Measurements from ENCODE around the gene B4GALT3. TPM values are rescaled to one million over a fixed set of nuclear protein-coding genes. Genes with fewer than 3 reads are reported as not detected.

The B4GALT3 gene
- total RNA-seq, 1 donor from 2014 or later, result 44.0 TPM

DNA sequence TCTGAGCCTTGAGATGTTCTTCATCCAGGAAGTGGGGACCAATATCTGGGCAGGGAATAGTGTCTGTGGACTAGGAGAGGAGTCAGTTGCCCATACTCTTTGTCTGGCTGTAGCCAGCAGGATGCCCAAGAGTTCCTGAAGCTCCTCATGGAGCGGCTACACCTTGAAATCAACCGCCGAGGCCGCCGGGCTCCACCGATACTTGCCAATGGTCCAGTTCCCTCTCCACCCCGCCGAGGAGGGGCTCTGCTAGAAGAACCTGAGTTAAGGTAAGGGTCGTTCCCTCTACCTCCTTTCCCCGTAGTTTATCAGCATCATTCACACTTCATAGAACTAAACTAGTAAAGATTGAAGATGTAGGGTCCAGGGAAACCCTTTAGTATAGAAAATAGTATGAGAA is 14.5 kb downstream of the B4GALT3 start:
- Mint-ChIP-seq H3K9me3 (ENCODE audit: unreplicated experiment) (no peaks in the 10 kb centered on the region), H3K27me3 (ENCODE audit: unreplicated experiment) (peaks cover 21% of the 10 kb centered on the region), H3K36me3 (ENCODE audit: low read depth, unreplicated experiment) (peaks cover 30% of the 10 kb centered on the region), H3K27ac (ENCODE audit: unreplicated experiment) (peak overlapping the region; percentile 75), H3K4me3 (ENCODE audit: unreplicated experiment) (peak overlapping the region; percentile 66), H3K4me1 (ENCODE audit: unreplicated experiment) (peaks cover 49% of the 10 kb centered on the region)
- no peak for DNase-seq (ENCODE audit: low spot score)
- TF ChIP-seq, protein P1, sequence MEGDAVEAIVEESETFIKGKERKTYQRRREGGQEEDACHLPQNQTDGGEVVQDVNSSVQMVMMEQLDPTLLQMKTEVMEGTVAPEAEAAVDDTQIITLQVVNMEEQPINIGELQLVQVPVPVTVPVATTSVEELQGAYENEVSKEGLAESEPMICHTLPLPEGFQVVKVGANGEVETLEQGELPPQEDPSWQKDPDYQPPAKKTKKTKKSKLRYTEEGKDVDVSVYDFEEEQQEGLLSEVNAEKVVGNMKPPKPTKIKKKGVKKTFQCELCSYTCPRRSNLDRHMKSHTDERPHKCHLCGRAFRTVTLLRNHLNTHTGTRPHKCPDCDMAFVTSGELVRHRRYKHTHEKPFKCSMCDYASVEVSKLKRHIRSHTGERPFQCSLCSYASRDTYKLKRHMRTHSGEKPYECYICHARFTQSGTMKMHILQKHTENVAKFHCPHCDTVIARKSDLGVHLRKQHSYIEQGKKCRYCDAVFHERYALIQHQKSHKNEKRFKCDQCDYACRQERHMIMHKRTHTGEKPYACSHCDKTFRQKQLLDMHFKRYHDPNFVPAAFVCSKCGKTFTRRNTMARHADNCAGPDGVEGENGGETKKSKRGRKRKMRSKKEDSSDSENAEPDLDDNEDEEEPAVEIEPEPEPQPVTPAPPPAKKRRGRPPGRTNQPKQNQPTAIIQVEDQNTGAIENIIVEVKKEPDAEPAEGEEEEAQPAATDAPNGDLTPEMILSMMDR (IDR thresholded peaks at IDR 0.05; ENCODE audit: unreplicated experiment), result no peak

DNA sequence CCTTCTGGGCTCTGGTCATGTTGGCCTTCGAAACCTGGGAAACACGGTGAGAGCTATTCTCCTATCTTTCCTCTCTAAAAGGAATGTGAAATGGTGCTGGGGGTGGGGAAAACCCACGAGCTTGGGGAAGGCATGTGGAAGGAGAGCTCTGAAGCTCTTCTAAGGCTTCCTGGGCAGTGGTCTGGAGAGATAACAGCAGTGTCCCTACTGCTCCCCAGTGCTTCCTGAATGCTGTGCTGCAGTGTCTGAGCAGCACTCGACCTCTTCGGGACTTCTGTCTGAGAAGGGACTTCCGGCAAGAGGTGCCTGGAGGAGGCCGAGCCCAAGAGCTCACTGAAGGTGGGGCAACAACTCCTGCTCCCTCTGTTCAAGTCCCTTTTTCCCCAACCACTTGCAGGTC is 15.3 kb downstream of the B4GALT3 start:
- H3K36me3 Mint-ChIP-seq (ENCODE audit: low read depth, unreplicated experiment), result peaks cover 38% of the 10 kb centered on the region
- peak overlapping the region; percentile 67 for H3K4me3 Mint-ChIP-seq (ENCODE audit: unreplicated experiment)
- H3K27ac Mint-ChIP-seq (ENCODE audit: unreplicated experiment), result peak overlapping the region; percentile 75
- peaks cover 46% of the 10 kb centered on the region for H3K4me1 Mint-ChIP-seq (ENCODE audit: unreplicated experiment)
- H3K27me3 Mint-ChIP-seq (ENCODE audit: unreplicated experiment), result peaks cover 21% of the 10 kb centered on the region
- TF ChIP-seq, protein P1 (IDR thresholded peaks at IDR 0.05; ENCODE audit: unreplicated experiment), result no peak
- H3K9me3 Mint-ChIP-seq (ENCODE audit: unreplicated experiment), result no peaks in the 10 kb centered on the region
- DNase-seq (ENCODE audit: low spot score), result no peak

DNA sequence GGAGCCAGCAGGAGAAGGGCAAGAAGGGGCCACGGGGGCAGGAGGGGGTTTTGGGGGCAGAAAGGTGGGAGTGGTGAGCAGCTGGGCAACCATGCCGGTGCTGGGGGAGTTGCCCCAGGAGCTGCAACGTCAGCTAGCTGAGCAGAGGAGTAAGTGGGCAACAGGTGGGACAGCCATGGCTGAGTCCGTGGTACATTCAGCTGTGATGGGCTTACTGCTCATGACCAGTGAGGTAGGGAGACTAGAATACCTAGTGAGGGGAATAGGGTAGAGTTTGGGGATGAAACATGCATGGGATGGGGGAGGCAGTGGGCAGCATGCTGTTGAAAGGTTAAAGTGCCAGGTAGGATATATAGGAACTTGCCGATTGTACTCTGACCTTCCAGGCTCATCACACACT is 15.7 kb downstream of the B4GALT3 start:
- H3K4me3 Mint-ChIP-seq (ENCODE audit: unreplicated experiment), result peak overlapping the region; percentile 67
- H3K27me3 Mint-ChIP-seq (ENCODE audit: unreplicated experiment), result peaks cover 19% of the 10 kb centered on the region
- peaks cover 43% of the 10 kb centered on the region for H3K4me1 Mint-ChIP-seq (ENCODE audit: unreplicated experiment)
- H3K27ac Mint-ChIP-seq (ENCODE audit: unreplicated experiment), result peak overlapping the region; percentile 75
- DNase-seq (ENCODE audit: low spot score), result no peak
- peaks cover 41% of the 10 kb centered on the region for H3K36me3 Mint-ChIP-seq (ENCODE audit: low read depth, unreplicated experiment)
- TF ChIP-seq, protein P1 (IDR thresholded peaks at IDR 0.05; ENCODE audit: unreplicated experiment), result no peak
- H3K9me3 Mint-ChIP-seq (ENCODE audit: unreplicated experiment), result no peaks in the 10 kb centered on the region

DNA sequence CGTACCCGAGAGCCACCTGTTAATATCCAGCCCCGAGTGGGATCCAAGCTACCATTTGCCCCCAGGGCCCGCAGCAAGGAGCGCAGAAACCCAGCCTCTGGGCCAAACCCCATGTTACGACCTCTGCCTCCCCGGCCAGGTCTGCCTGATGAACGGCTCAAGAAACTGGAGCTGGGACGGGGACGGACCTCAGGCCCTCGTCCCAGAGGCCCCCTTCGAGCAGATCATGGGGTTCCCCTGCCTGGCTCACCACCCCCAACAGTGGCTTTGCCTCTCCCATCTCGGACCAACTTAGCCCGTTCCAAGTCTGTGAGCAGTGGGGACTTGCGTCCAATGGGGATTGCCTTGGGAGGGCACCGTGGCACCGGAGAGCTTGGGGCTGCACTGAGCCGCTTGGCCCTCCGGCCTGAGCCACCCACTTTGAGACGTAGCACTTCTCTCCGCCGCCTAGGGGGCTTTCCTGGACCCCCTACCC is 16.6 kb downstream of the B4GALT3 start:
- Mint-ChIP-seq H3K4me3 (ENCODE audit: unreplicated experiment) (peak overlapping the region; percentile 92), H3K9me3 (ENCODE audit: unreplicated experiment) (no peaks in the 10 kb centered on the region), H3K27ac (ENCODE audit: unreplicated experiment) (no peak overlapping the region), H3K36me3 (ENCODE audit: low read depth, unreplicated experiment) (peaks cover 43% of the 10 kb centered on the region), H3K27me3 (ENCODE audit: unreplicated experiment) (peaks cover 20% of the 10 kb centered on the region), H3K4me1 (ENCODE audit: unreplicated experiment) (peaks cover 45% of the 10 kb centered on the region)
- TF ChIP-seq, protein P1 (IDR thresholded peaks at IDR 0.05; ENCODE audit: unreplicated experiment), result no peak
- DNase-seq (ENCODE audit: low spot score), result no peak

DNA sequence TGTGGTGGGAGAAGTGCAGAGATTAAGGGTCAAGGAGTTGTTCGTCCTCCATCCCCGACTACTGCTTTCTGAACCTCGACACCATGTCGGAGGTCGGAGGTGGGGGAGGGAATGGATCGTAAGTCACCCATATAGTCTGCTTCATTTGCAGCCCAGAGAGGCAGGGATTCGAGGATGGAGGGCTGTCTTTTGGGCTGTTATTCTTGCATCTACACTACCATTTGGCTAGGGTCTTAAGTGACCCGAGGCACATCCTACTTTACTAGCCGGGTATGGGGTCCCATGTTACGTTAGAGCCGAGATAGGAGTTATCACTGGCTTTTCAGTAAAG is 17.4 kb downstream of the B4GALT3 start:
- peak overlapping the region; percentile 14 for H3K27ac Mint-ChIP-seq (ENCODE audit: unreplicated experiment)

More for the DNA sequence above, 17.4 kb downstream of the B4GALT3 start:
- TF ChIP-seq, protein P1 (IDR thresholded peaks at IDR 0.05; ENCODE audit: unreplicated experiment), result no peak
- peaks cover 47% of the 10 kb centered on the region for H3K36me3 Mint-ChIP-seq (ENCODE audit: low read depth, unreplicated experiment)
- no peak for DNase-seq (ENCODE audit: low spot score)
- H3K9me3 Mint-ChIP-seq (ENCODE audit: unreplicated experiment), result no peaks in the 10 kb centered on the region
- peaks cover 48% of the 10 kb centered on the region for H3K4me1 Mint-ChIP-seq (ENCODE audit: unreplicated experiment)
- H3K4me3 Mint-ChIP-seq (ENCODE audit: unreplicated experiment), result peak overlapping the region; percentile 92
- H3K27me3 Mint-ChIP-seq (ENCODE audit: unreplicated experiment), result peaks cover 18% of the 10 kb centered on the region
